CD4-positive, alpha-beta T cell treated with Interleukin-17A for 4 hours (primary cell): ENCODE results near the gene ACTR1A.
"Not testable (repeated sequence)": the region's sequence is repeated elsewhere in the genome, so short reads cannot be mapped to it uniquely, and the experiment has no call there.

ENCODE experiments used
- DNase-seq: peaks from one replicate; pipeline ENCODE4 v3.0.0-alpha.2; 2020; ENCODE audit warnings: mixed read lengths

The ACTR1A gene

DNA sequence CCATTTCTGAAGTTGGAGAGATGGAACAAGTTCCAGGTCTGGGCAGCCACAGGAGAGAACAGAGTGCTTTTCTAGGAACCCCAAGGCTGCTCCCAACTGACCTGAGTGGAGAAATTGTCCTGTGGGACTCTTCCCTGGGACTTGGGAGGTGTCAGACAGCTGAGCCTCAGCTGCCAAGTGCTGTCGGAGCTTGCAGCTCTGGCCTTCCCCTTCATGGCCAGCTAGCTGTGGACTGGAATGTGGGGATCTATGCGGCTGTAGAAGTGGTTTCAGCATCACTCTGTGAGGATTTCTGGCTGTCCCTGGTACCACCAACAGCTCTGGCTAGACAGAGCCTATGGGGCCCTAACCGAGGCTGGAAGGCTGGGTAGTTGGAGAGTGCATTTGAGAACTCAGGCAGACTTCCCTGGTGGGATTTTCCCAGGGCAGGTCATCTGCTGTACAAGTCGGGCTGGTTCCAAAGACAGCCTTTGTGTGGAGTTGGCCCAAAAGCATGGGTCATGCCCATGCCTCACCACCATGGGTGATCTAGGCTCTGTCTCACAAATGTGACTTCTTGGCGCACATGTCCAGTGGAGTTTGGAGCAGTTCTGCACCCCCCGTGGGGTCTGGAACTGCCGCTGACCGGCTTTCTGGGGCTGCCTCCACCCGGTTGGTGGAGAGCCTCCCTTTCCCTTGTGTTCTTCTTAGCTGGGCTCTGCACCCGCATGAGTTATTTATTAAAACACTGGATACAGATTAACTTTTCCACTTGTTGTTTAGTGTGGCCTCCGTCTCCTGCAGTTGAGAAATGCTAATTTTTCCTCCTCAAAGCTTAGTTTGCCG, 12.2 kb upstream of the ACTR1A start:
- DNase-seq: no peak

DNA sequence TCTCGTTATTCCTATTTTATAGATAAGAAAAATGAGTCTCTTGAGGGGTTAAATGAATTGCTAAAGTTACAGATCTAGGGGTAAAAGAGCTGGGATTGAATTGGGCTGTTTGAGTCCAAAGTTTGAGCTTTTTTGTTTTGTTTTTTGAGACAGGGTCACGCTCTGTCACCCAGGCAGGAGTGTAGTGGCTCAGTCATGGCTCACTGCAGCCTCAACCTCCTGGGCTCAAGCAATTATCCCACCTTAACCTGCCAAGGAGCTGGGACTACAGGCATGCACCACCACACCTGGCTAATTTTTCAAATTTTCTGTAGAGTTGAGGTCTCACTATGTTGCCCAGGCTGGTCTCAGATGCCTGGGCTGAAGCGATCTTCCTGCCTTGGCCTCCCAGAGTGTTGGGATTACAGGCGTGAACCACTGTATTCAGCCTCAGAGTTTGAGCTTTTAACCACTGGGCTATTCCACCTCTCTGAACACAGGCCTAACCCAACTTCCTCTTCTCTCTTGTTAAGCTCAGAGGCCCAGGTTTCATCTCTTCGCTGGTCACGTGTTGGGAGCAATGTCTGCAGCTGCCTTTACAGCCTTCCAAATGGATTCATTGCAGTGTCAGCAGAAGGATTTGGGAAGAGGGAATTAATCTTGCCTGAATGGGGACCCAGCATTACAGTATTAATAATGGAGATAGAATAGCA, 9.2 kb upstream of the ACTR1A start:
- DNase-seq: no peak

GRCh38 chr10:102509387-102509786, 6.9 kb upstream of the ACTR1A start:
- no peak for DNase-seq

DNA sequence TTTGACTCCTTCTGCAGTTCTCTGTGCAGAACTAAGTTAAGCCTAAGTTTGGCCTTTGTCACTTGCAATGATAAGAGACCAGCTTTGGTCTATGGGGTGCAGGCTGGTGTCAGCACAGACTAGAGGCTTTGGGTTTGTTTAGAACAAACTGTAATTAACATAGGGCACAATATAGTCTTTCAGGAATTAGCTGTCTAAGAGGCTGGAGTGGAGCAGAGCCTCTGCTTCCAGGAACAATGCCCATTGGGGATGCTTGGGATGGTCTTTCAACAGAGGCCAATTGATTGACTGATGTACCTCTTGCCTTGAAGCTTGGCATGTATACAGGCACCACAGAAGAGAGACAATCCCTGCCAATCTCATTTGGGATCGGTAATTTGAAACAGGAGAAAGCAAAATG, 6.0 kb upstream of the ACTR1A start:
- DNase-seq: no peak

- DNase-seq: no peak
Measured at GRCh38 chr10:102507521-102507920, 5.0 kb upstream of the ACTR1A start.

DNA sequence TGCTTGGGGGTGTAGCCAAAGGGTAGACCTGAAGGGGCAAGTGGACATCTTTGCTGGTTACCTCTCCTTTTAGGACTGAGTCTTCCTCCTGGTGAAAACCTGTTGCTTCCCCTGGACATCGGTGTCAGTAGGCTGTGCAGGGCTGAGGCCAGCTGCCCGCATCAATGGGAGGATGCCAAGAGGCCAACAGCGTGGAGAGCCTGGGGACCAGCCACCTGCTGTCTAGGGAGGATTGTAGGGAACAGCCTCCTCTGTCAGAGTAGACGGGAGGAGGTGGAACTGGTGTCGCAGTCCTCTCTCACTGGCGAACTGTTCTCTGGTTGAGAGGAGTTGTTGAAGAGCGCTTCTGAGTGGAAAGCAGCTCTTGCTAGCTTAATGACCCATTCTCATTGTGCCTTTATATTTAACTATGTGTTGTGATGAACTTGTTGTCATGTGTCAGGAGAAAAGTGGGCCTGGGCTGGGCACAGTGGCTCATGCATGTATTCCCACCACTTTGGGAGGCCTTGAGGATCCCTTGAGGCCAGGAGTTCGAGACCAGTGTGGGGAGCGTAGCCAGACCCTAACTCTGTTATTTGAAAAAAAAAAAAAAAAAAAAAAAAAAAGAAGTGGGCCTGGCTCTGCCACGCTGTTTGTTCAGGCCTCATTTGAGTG, 3.1 kb upstream of the ACTR1A start:
- no peak for DNase-seq

- DNase-seq: no peak
Measured at GRCh38 chr10:102504976-102505300, 2.4 kb upstream of the ACTR1A start.

- DNase-seq: peak; percentile 36
Measured at GRCh38 chr10:102504179-102504975, 1.9 kb upstream of the ACTR1A start.

DNA sequence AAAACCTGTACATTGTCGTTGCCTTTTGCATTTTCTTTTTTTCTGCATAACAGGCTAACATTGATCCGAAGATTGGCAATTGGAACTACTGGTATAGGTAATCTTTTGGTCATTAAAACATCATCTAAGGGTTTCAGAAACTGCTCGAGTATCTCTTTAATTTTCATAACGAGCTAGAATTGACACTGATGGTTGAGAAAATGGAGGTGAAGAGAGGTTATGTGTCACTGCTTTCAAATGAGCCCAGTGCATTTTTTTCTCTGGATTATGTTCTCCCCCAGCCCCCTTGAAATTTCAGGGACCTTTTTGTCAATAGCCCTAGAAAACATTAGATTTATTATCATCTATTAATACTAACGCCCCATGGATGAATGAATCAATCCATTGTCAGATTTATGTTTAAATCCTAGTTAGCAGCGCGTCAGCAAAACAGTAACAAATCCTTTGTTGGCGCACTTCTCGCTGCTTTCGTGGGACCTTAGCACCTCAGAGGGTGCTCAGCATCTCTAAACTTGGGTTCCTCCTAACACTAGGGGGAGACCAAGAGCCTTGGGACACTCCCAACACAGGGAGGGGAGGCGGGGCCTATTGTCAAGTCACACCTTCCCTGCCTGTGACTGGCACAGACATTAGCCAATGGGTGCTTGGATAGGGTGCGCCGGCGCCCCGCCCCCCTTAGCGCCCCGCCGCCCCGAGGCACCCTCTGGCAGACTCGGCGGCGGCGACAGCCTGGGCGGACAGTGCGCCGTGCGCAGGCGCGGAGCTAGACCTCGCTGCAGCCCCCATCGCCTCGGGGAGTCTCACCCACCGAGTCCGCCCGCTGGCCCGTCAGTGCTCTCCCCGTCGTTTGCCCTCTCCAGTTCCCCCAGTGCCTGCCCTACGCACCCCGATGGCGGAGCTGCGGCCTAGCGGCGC, 1.0 kb upstream of the ACTR1A start, which contains the start of gene SUFU:
Gene SUFU, plus strand, starts transcription at position 709 of the 915 bp plus-strand sequence. Its CDS starts 181 bp downstream, at position 890.
- DNase-seq: peak; percentile 99

DNA sequence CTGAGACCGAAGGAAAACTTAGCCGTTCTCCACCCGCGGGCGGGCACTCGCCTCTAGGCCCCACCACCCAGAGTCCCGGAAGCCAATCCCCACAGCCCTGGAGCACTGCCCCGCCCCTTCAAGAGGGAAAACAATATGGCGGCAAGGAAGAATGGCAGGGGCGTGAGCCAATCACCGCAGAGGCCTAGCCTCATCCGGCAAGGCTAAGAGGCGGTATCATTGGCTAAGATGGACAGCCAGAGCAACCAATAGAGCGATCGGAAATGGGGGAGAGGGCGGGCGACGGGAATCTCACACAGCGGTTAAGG, 529 bp downstream of the ACTR1A start:
- DNase-seq: peak; percentile 97

- no peak for DNase-seq
Measured at GRCh38 chr10:102501201-102502028, 1.1 kb downstream of the ACTR1A start.

DNA sequence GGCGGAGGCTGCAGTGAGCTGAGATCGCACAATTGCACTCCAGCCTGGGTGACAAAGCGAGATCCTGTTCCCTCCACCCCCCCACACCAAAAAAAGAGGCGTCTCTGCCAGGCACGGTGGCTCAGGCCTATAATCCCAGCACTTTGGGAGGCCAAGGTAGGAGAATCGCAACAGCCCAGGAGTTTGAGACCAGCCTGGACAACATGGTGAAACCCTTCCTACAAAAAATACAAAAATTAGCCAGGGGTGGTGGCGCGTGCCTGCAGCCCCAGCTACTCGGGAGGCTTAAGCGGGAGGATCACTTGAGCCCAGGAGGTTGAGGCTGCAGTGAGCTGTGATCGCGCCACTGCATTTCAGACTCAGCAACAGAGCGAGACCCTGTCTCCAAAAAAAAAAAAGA, 1.8 kb downstream of the ACTR1A start:
- not testable (repeated sequence) for DNase-seq

- no peak for DNase-seq
Measured at GRCh38 chr10:102499356-102499755, 3.2 kb downstream of the ACTR1A start.

DNA sequence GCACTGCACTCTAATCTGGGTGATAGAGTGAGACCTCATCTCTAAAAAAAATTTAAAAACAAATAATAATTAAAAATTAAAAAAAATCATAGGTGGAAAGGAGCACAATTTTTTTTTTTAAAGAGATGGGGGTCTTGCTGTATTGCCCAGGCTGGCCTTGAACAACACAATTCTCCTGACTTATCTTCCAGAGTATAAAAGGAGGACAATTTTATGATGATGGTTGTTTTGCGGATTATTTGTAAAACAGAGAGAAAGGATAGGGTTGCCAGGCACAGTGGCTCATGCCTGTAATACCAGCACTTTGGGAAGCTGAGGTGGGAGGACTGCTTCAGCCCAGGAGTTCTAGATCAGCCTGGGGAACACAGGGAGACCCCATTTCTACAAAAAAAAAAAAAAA, 5.0 kb downstream of the ACTR1A start:
- no peak for DNase-seq

GRCh38 chr10:102493771-102494170, 8.7 kb downstream of the ACTR1A start:
- no peak for DNase-seq

DNA sequence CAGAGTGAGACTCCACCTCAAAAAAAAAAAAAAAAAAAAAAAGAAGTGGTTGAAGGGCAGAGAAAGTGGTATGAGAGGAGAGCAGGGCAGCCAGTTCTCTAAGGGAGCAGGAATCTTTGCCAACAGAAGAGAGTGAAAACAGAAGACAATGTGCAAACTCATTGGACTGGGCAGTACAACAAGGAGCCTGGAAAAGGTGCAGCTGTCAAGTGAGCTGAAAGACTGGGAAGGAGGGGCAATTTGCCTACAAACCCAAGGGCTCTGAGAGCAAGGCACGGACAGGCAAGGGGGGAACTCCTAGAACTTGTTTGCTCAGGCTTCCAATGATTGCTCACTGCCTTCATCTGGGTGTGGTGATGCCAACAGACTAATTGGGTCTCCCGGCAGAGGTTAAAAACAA, 9.5 kb downstream of the ACTR1A start:
- no peak for DNase-seq

DNA sequence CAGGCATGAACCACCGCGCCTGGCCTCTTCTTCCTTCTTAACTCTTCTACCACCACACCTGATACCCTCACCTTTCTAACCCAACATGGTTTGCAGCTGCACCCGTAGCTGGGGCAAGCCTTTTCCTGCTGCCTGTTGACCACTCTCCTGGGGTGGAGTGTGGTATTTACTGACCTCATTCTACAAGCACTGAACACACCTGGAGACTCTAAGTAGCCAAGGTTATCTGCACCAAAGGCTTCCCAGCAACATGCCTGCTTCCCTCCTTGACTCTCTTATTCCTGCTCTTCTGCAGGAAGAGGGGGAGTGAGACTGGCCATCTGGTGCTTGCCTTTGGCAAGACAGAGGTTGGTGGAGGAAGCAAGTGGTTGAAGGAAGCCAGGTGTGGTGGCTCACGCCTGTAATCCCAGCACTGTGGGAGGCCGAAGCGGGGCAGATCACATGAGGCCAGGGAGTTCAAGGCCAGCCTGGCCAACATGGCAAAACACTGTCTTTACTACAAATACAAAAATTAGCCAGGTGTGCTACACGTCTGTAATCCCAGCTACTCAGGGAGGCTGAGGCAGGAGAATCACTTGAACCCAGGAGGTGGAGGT, 10.1 kb downstream of the ACTR1A start:
- DNase-seq: no peak

GRCh38 chr10:102491136-102491535, 11.4 kb downstream of the ACTR1A start:
- DNase-seq: no peak

DNA sequence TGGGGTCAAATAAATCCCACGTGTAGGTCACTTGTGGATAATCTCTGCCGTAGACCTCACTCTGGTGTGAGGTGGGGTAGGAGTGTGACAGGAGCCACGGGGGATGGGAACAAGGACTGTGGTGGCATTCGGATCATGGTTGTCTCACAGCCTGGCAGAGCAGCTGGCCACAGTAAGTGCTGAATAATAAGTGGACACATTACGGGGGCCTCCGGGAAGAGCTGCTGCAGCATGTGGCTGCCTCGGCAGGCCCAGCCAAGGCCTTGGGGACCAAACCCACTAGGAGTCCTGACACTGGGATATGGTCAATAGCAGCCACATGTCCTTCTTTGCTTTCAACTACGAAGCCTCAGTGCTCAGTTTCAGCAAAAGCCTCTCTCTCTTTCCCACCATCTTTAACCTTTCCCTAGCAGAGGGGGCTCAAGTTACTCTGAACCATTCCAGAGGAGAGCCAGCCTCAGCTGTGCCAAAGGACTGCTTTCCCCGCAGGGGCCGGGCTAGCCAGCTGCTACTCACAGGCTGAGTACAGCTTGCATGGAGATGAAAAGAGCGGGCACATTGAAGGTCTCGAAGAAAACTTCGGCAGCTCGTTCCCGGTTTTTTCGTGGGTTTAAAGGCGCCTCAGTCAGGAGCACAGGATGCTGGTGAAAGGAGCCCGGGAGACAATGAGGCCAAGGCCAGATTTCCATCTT, 17.3 kb downstream of the ACTR1A start:
- no peak for DNase-seq

GRCh38 chr10:102484021-102484420, 18.5 kb downstream of the ACTR1A start:
- no peak for DNase-seq
